GM12878 (cell line): ENCODE measurements around the gene LRIG2. TPM values are rescaled to one million over a fixed set of nuclear protein-coding genes. Genes with fewer than 3 reads are reported as not detected.

Experiments
- ATAC-seq: fragments of 200-7000 bp; cut with Tn5 transposase; 3 replicates; pipeline ENCODE4 v1.9.1; 2020; ENCODE audit warnings: mild to moderate bottlenecking, moderate library complexity
- BruUV-seq: library from RNA; stranded (reverse); fragments of 400-500 nt; replicated peaks from 2 replicates; lab custom pipeline; 2021; lab: Mats Ljungman, UMichigan
- CTCF ChIA-PET: fragments of 300-600 bp; sonication (Branson Sonifier 250); formaldehyde crosslinking; extraction: SDS; loops from one replicate; lab custom pipeline; 2021; ENCODE audit warnings: inconsistent platforms; lab: Yijun Ruan, JAX
- POLR2A ChIA-PET: fragments of 350-600 bp; formaldehyde crosslinking; extraction: SDS; loops from one replicate; lab custom pipeline; 2021; ENCODE audit warnings: inconsistent platforms; lab: Charles Lee
- RAD21 ChIA-PET: fragments of 300-600 bp; sonication (Branson Sonifier 250); formaldehyde crosslinking; loops from one replicate; lab custom pipeline; 2023; ENCODE audit warnings: antibody characterized with exemption; ENCODE audit not compliant: unreplicated experiment; lab: Charles Lee
- SMC1A ChIA-PET: fragments of 300-600 bp; sonication (Branson Sonifier 250); formaldehyde crosslinking; loops from one replicate; lab custom pipeline; 2023; ENCODE audit not compliant: unreplicated experiment, uncharacterized antibody; lab: Charles Lee
- DNase-seq: peaks from one replicate; pipeline ENCODE4 v3.0.0-alpha.2; 2011; ENCODE audit warnings: low read depth, low spot score
- FAIRE-seq: peaks from 3 replicates; lab custom pipeline; 2011; peaks lifted over from hg19 to GRCh38; lab: Jason Lieb, UNC
- H2AFZ ChIP-seq: 2 replicates; pipeline ENCODE4 v1.6.0; 2011; ENCODE audit warnings: low read depth, low read length, control low read depth; ENCODE audit not compliant: control insufficient read depth
- H3K27ac ChIP-seq: 2 replicates; pipeline ENCODE4 v1.5.1; 2011; ENCODE audit warnings: control low read depth; ENCODE audit not compliant: control insufficient read depth, insufficient read depth
- H3K27me3 ChIP-seq, 2 experiments: replicated peaks in 1 of 2; 2 replicates each; pipeline versions ENCODE4 v1.6.0 to v1.6.1; 2011; ENCODE audit warnings: low read length in 1 of 2; ENCODE audit not compliant: control insufficient read depth in 2 of 2, insufficient read depth in 2 of 2
- H3K36me3 ChIP-seq, 2 experiments: 2 replicates each; pipeline ENCODE4 v1.5.1; 2011; ENCODE audit warnings: low read length in 1 of 2; ENCODE audit not compliant: control insufficient read depth in 2 of 2, insufficient read depth in 2 of 2
- H3K4me1 ChIP-seq: 2 replicates; pipeline ENCODE4 v1.6.1; 2011; ENCODE audit warnings: mild to moderate bottlenecking, low read length, moderate library complexity, mixed read lengths; ENCODE audit not compliant: control insufficient read depth, insufficient read depth
- H3K4me2 ChIP-seq: 2 replicates; pipeline ENCODE4 v1.6.0; 2011; ENCODE audit warnings: control low read depth; ENCODE audit not compliant: control insufficient read depth, insufficient read depth
- H3K4me3 ChIP-seq: fragments of 200-600 bp; sonication (generic); 2 replicates; pipeline ENCODE4 v1.5.1; 2016
- H3K79me2 ChIP-seq: 2 replicates; pipeline ENCODE4 v1.6.0; 2011; ENCODE audit warnings: low read length; ENCODE audit not compliant: control insufficient read depth, insufficient read depth
- H3K9ac ChIP-seq: 2 replicates; pipeline ENCODE4 v1.8.0; 2011; ENCODE audit warnings: low read length, control low read depth, mixed read lengths; ENCODE audit not compliant: control insufficient read depth, insufficient read depth
- H3K9me3 ChIP-seq: replicated peaks from 3 replicates; pipeline ENCODE4 v1.5.1; 2011; ENCODE audit warnings: mild to moderate bottlenecking, low read length; ENCODE audit not compliant: control insufficient read depth, insufficient read depth
- H4K20me1 ChIP-seq: 2 replicates; pipeline ENCODE4 v1.6.0; 2011; ENCODE audit not compliant: control insufficient read depth, insufficient read depth
- ATF3 ChIP-seq: IDR thresholded peaks from 2 replicates; pipeline ENCODE4 v1.6.1; 2011; ENCODE audit warnings: low read depth, mild to moderate bottlenecking, low read length, moderate library complexity, borderline replicate concordance; ENCODE audit errors: extremely low read depth
- BACH1 ChIP-seq: fragments of 450-650 bp; IDR thresholded peaks from 2 replicates; pipeline ENCODE4 v1.6.1; 2017; ENCODE audit warnings: mild to moderate bottlenecking, borderline replicate concordance
- JUND ChIP-seq: IDR thresholded peaks from 2 replicates; pipeline ENCODE4 v1.6.1; 2012; ENCODE audit warnings: low read depth, mild to moderate bottlenecking, low read length, improper control_type of control experiment, moderate library complexity
- RB1 ChIP-seq: fragments of 450-650 bp; formaldehyde crosslinking; IDR thresholded peaks from 2 replicates; pipeline ENCODE4 v1.6.1; 2017; ENCODE audit warnings: mild to moderate bottlenecking, borderline replicate concordance
- RCOR1 ChIP-seq: conservative IDR thresholded peaks from 2 replicates; pipeline ENCODE4 v1.6.1; 2012; ENCODE audit warnings: low read depth, low read length, improper control_type of control experiment
- ZNF687 ChIP-seq: fragments of 450-650 bp; IDR thresholded peaks from 2 replicates; pipeline ENCODE4 v1.6.1; 2017; ENCODE audit warnings: mild to moderate bottlenecking, moderate library complexity
- WGBS: methylation state at CpG from one replicate; pipeline ENCODE4 v1.1.6; 2016; ENCODE audit warnings: low lambda C conversion rate; ENCODE audit not compliant: insufficient replicate concordance, insufficient coverage; ENCODE audit errors: missing lambda C conversion rate; 5-methylcytosine and 5-hydroxymethylcytosine counted together
- in situ Hi-C: fragments of 300-500 bp; cut with MboI; formaldehyde crosslinking; loops from 9 replicates; pipeline ENCODE4 v1.14.3; 2018; ENCODE audit warnings: mixed read lengths
- intact Hi-C: fragments of 100-400 bp; cut with micrococcal nuclease; formaldehyde crosslinking; loops from one replicate; pipeline ENCODE4 v1.14.2; 2022; ENCODE audit not compliant: unreplicated experiment
- polyA plus RNA-seq, 11 experiments: library from polyadenylated mRNA; depleted of rRNA in 4 of 11; unstranded in 6 of 11; stranded (reverse) in 5 of 11; fragments of >200 nt; fragmentation: Nextera tagmentation in 4 of 11; fragmentation: Illumina TruSeq in 1 of 11; extraction: Ambion mirVana in 4 of 11; extraction: Trizol in 1 of 11; gene quantifications; 1 replicate in 1 of 11; 2 replicates in 10 of 11; pipeline versions ENCODE4 v1.2.1 to v1.2.3, GENCODE V29; 2011 to 2016; ENCODE audit warnings: inconsistent platforms in 2 of 11, missing spikeins in 2 of 11, low read depth in 1 of 11
- total RNA-seq, 4 experiments: library from RNA; depleted of rRNA in 3 of 4; stranded (reverse); fragments of >200 nt in 3 of 4; fragmentation: Illumina TruSeq in 1 of 4; extraction: Trizol in 1 of 4; gene quantifications; 2 replicates each; pipeline versions ENCODE4 v1.2.1 to v1.2.3, GENCODE V29; 2013 to 2021

Gene LRIG2
- total and polyA plus RNA-seq, 10 of the 15 experiments (the other 5 are each of a cell fraction or from before 2014, with no cell fraction given), result 0.77 to 11.8 (median 5.1) TPM

GRCh38 chr1:113029822-113030221, 43.2 kb upstream of the LRIG2 start (continued):
- TF ChIP-seq ZNF687, result no peak

GRCh38 chr1:113031171-113031933, 41.6 kb upstream of the LRIG2 start:
- 38% methylated on average over 8 of the region's 8 CpGs for WGBS
- SMC1A ChIA-PET, result interaction anchor here (1.1 to 2.5 kb wide), 4 partner anchors 10 to 150 kb away, joined by 3 to 12 read pairs (median 6); no protein-coding TSS in a partner anchor
- BruUV-seq, result no TSS peak
- TF ChIP-seq JUND (peak; percentile 75; the same call in 1 of the 2 replicates), ATF3 (no peak), RB1 (no peak), ZNF687 (no peak), BACH1 (no peak), RCOR1 (no peak)

More at GRCh38 chr1:113031171-113031933, 41.6 kb upstream of the LRIG2 start:
- Histone ChIP-seq H3K79me2 (no peaks in the 10 kb centered on the region), H3K4me3 (no peak overlapping the region), H3K27ac (no peak overlapping the region), H3K9me3 (no peaks in the 10 kb centered on the region), H3K9ac (no peak overlapping the region), H3K4me2 (no peak overlapping the region), H3K36me3 (no peaks in the 10 kb centered on the region), H3K4me1 (peaks cover 9% of the 10 kb centered on the region; the same call in 1 of the 2 replicates), H2AFZ (no peak overlapping the region), H3K27me3 (no peaks in the 10 kb centered on the region), H4K20me1 (no peaks in the 10 kb centered on the region)
- POLR2A ChIA-PET, result interaction anchor here (0.7 to 2.0 kb wide), 3 partner anchors 10 to 652 kb away, joined by 4 to 5 read pairs (median 4); no protein-coding TSS in a partner anchor
- ATAC-seq (peak; percentile 89), DNase-seq (no peak), FAIRE-seq (peak; percentile 23)
- CTCF ChIA-PET, result interaction anchor here (1.3 to 2.6 kb wide), 4 partner anchors 10 to 151 kb away, joined by 3 to 17 read pairs (median 6); partner anchors contain the start of gene LRIG2
- intact Hi-C loops, result no loop called here
- RAD21 ChIA-PET, result interaction anchor here (0.7 to 3.9 kb wide), 3 partner anchors 10 to 150 kb away, joined by 3 to 24 read pairs (median 4); no protein-coding TSS in a partner anchor
- in situ Hi-C loops, result no loop called here
